SK-N-SH (cell line): ENCODE results near the gene TSC2. TPM values are rescaled to one million over a fixed set of nuclear protein-coding genes. Genes with fewer than 3 reads are reported as not detected.

Experiments used
- CTCF ChIA-PET: fragments of 300-600, 350-600 bp; formaldehyde crosslinking; extraction: SDS; loops from one replicate; lab custom pipeline; 2021; lab: Yijun Ruan, JAX
- POLR2A ChIA-PET: fragments of 350-600 bp; sonication (Branson Sonifier 250); formaldehyde crosslinking; extraction: SDS; loops from one replicate; lab custom pipeline; 2020; ENCODE audit warnings: antibody characterized with exemption, inconsistent platforms; lab: Yijun Ruan, JAX
- DNase-seq: peaks from one replicate; pipeline ENCODE4 v3.0.0; 2012
- H2AFZ ChIP-seq: fragments of 200-600 bp; sonication (generic); 2 replicates; pipeline ENCODE4 v1.8.1; 2016; ENCODE audit warnings: antibody characterized with exemption, mild to moderate bottlenecking, low read depth
- H3F3A ChIP-seq: fragments of 200-600 bp; sonication (generic); replicated peaks from 2 replicates; pipeline ENCODE3; 2016; ENCODE audit warnings: antibody characterized with exemption, mild to moderate bottlenecking; ENCODE audit not compliant: insufficient read depth
- H3K27ac ChIP-seq, 2 experiments: fragments of 200-500 bp in 1 of 2; fragments of 200-600 bp in 1 of 2; sonication (Bioruptor generic) in 1 of 2; sonication (generic), shearing (Covaris generic) in 1 of 2; 2 replicates each; pipeline versions ENCODE4 v1.5.1 to v1.6.1; 2014 to 2016; ENCODE audit warnings: low read depth in 2 of 2, inconsistent platforms in 1 of 2, low read length in 1 of 2, mild to moderate bottlenecking in 1 of 2, mixed read lengths in 1 of 2
- H3K27me3 ChIP-seq: fragments of 200-600 bp; sonication (generic), shearing (Covaris generic); 2 replicates; pipeline ENCODE4 v1.6.1; 2016; ENCODE audit warnings: mixed run types; ENCODE audit not compliant: insufficient read depth
- H3K36me3 ChIP-seq, 2 experiments: fragments of 200-500 bp in 1 of 2; fragments of 200-600 bp in 1 of 2; sonication (Bioruptor generic) in 1 of 2; sonication (generic) in 1 of 2; replicated peaks in 1 of 2; 2 replicates each; pipeline versions ENCODE3 to v1.5.1; 2014 to 2016; ENCODE audit warnings: low read length in 1 of 2, mild to moderate bottlenecking in 1 of 2; ENCODE audit not compliant: insufficient read depth in 2 of 2, control insufficient read depth in 1 of 2
- H3K4me1 ChIP-seq, 2 experiments: fragments of 200-500 bp in 1 of 2; fragments of 200-600 bp in 1 of 2; sonication (Bioruptor generic) in 1 of 2; sonication (generic), shearing (Covaris generic) in 1 of 2; 2 replicates each; pipeline versions ENCODE4 v1.5.1 to v1.6.1; 2014 to 2016; ENCODE audit warnings: low read depth in 1 of 2, low read length in 1 of 2, mixed run types in 1 of 2; ENCODE audit not compliant: insufficient read depth in 2 of 2, control insufficient read depth in 1 of 2
- H3K4me2 ChIP-seq: fragments of 200-600 bp; sonication (generic), shearing (Covaris generic); 2 replicates; pipeline ENCODE4 v1.6.1; 2017; ENCODE audit warnings: mixed run types
- H3K4me3 ChIP-seq, 2 experiments: fragments of 200-500 bp in 1 of 2; fragments of 200-600 bp in 1 of 2; sonication (Bioruptor generic) in 1 of 2; sonication (generic), shearing (Covaris generic) in 1 of 2; 2 replicates each; pipeline versions ENCODE4 v1.5.1 to v1.8.1; 2014 to 2016; ENCODE audit warnings: low read depth in 2 of 2, inconsistent platforms in 1 of 2, low read length in 1 of 2, mild to moderate bottlenecking in 1 of 2, mixed read lengths in 1 of 2, moderate library complexity in 1 of 2
- H3K79me2 ChIP-seq: fragments of 200-600 bp; sonication (generic); 2 replicates; pipeline ENCODE4 v1.8.1; 2017; ENCODE audit warnings: mild to moderate bottlenecking; ENCODE audit not compliant: insufficient read depth
- H3K9ac ChIP-seq: fragments of 200-600 bp; sonication (generic); 2 replicates; pipeline ENCODE4 v1.6.1; 2017; ENCODE audit warnings: mixed run types
- H3K9me2 ChIP-seq: fragments of 200-600 bp; sonication (generic); 2 replicates; pipeline ENCODE4 v1.6.1; 2017; ENCODE audit warnings: mixed run types
- H3K9me3 ChIP-seq: fragments of 200-600 bp; sonication (generic); 2 replicates; pipeline ENCODE4 v1.6.1; 2017; ENCODE audit warnings: mixed run types, mild to moderate bottlenecking, moderate library complexity
- H4K20me1 ChIP-seq: fragments of 200-600 bp; sonication (generic); 2 replicates; pipeline ENCODE4 v1.6.1; 2017; ENCODE audit warnings: mild to moderate bottlenecking, mixed run types; ENCODE audit not compliant: insufficient read depth
- ELF1 ChIP-seq: IDR thresholded peaks from 2 replicates; pipeline ENCODE4 v1.4.0; 2012
- EP300 ChIP-seq, 2 experiments: IDR thresholded peaks; 2 replicates each; pipeline versions ENCODE4 v1.4.0 to v1.6.1; 2012; ENCODE audit warnings: borderline replicate concordance in 1 of 2, low read depth in 1 of 2, low read length in 1 of 2
- EZH2phosphoT487 ChIP-seq: fragments of 200-600 bp; sonication (generic); IDR thresholded peaks from 2 replicates; pipeline ENCODE4 v1.6.1; 2017; ENCODE audit warnings: low read depth, mixed run types, mild to moderate bottlenecking, antibody characterized with exemption, moderate library complexity, borderline replicate concordance
- FOXJ3 ChIP-seq: sonication (generic); formaldehyde crosslinking; IDR thresholded peaks from 2 replicates; pipeline ENCODE4 v1.5.1; 2020; ENCODE audit warnings: mild to moderate bottlenecking, missing genetic modification reagents
- GATA2 ChIP-seq: sonication (generic); formaldehyde crosslinking; IDR thresholded peaks from 2 replicates; pipeline ENCODE4 v1.5.0; 2020; ENCODE audit warnings: mild to moderate bottlenecking, missing genetic modification reagents
- MEF2A ChIP-seq: IDR thresholded peaks from 2 replicates; pipeline ENCODE4 v1.4.0; 2012; ENCODE audit warnings: low read depth, borderline replicate concordance
- NFIC ChIP-seq: IDR thresholded peaks from 2 replicates; pipeline ENCODE4 v1.4.0; 2012; ENCODE audit warnings: borderline replicate concordance
- POLR2AphosphoS5 ChIP-seq: IDR thresholded peaks from 2 replicates; pipeline ENCODE4 v1.6.1; 2012; ENCODE audit warnings: low read depth, low read length
- RCOR1 ChIP-seq: fragments of 150-350 bp; IDR thresholded peaks from 2 replicates; pipeline ENCODE4 v1.6.1; 2017; ENCODE audit warnings: antibody characterized with exemption, low read length
- RFX5 ChIP-seq: IDR thresholded peaks from 2 replicates; pipeline ENCODE4 v1.6.1; 2012; ENCODE audit warnings: mild to moderate bottlenecking, improper control_type of control experiment, low read length
- RXRA ChIP-seq: IDR thresholded peaks from 2 replicates; pipeline ENCODE4 v1.4.0; 2012; ENCODE audit warnings: low read depth, mild to moderate bottlenecking, borderline replicate concordance
- SIN3A ChIP-seq: IDR thresholded peaks from 2 replicates; pipeline ENCODE4 v1.6.1; 2012; ENCODE audit warnings: low read depth, mild to moderate bottlenecking, low read length, moderate library complexity, borderline replicate concordance
- SMC3 ChIP-seq: IDR thresholded peaks from 2 replicates; pipeline ENCODE4 v1.6.1; 2012; ENCODE audit warnings: low read depth, low read length, improper control_type of control experiment
- TEAD4 ChIP-seq: IDR thresholded peaks from 2 replicates; pipeline ENCODE4 v1.4.0; 2012; ENCODE audit warnings: mild to moderate bottlenecking, borderline replicate concordance; ENCODE audit not compliant: insufficient read depth
- WGBS: methylation state at CpG from one replicate; pipeline ENCODE4 v1.1.6; 2017; ENCODE audit warnings: low lambda C conversion rate; 5-methylcytosine and 5-hydroxymethylcytosine counted together
- polyA plus RNA-seq, 3 experiments: library from polyadenylated mRNA; depleted of rRNA; stranded (reverse); fragments of >200 nt; gene quantifications; 2 replicates each; pipeline ENCODE4 v1.2.3, GENCODE V29; 2012
- TF ChIP-seq, protein P1 (sequence below): IDR thresholded peaks from 2 replicates; pipeline ENCODE4 v1.6.1; 2012; ENCODE audit warnings: mild to moderate bottlenecking, low read depth, low read length, moderate library complexity
- TF ChIP-seq, protein P2 (sequence below): fragments of 150-350 bp; IDR thresholded peaks from 2 replicates; pipeline ENCODE4 v1.6.1; 2017; ENCODE audit warnings: antibody characterized with exemption, low read length, low read depth, borderline replicate concordance
- TF ChIP-seq, protein P3 (sequence below): IDR thresholded peaks from 2 replicates; pipeline ENCODE4 v1.4.0; 2012; ENCODE audit warnings: low read depth, borderline replicate concordance

Gene TSC2
- polyA plus RNA-seq, 1 of the 3 experiments (the other 2 are of a cell fraction), result 96.1 TPM

DNA sequence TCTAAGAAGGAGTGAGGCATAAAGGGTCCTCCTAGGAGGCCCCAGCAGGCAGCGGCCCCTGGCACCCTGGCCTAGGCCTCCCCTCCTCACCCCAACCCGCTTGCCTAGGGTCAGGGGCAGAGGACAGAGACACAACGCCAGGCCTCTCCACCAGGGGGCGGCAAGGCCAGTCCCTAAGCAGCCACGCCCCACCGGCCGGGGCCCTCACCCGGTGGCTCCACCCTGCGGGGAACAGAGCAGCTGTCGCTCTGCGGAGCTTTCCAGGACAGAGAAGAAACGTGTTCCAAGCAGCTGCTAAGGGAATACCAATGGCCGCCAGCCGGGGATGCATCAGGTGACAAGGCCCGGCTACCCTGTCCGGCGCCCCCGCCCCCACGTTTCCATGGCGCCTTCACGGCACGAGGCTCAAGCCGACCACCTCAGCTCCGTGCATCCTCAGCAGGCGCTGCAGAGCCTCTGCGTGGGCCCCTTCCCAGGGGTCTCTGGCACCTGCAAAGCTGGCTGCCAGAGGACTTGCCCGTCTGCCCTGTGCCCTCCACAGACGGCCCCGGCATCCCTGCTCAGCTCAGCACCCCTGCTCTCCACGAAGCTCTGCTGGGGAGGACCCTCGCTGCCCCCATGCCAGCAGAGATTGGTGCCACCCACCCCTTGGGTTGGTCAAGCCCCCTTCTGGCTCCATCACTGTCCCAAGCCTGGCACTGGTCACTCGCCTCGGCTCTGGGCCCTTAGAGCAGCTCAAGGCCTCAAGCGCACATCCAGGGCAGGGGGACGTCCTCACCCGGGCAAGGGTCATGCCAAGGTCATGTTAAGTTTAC, 43.8 kb upstream of the TSC2 start (continued):
- TF ChIP-seq SMC3, result peak; percentile 61
- TF ChIP-seq NFIC, result no peak
- no peak for TF ChIP-seq GATA2 (CRISPR knock-in tag)
- TF ChIP-seq RCOR1, result no peak
- TF ChIP-seq EZH2phosphoT487, result no peak
- no peak for TF ChIP-seq ELF1
- TF ChIP-seq, protein P1, sequence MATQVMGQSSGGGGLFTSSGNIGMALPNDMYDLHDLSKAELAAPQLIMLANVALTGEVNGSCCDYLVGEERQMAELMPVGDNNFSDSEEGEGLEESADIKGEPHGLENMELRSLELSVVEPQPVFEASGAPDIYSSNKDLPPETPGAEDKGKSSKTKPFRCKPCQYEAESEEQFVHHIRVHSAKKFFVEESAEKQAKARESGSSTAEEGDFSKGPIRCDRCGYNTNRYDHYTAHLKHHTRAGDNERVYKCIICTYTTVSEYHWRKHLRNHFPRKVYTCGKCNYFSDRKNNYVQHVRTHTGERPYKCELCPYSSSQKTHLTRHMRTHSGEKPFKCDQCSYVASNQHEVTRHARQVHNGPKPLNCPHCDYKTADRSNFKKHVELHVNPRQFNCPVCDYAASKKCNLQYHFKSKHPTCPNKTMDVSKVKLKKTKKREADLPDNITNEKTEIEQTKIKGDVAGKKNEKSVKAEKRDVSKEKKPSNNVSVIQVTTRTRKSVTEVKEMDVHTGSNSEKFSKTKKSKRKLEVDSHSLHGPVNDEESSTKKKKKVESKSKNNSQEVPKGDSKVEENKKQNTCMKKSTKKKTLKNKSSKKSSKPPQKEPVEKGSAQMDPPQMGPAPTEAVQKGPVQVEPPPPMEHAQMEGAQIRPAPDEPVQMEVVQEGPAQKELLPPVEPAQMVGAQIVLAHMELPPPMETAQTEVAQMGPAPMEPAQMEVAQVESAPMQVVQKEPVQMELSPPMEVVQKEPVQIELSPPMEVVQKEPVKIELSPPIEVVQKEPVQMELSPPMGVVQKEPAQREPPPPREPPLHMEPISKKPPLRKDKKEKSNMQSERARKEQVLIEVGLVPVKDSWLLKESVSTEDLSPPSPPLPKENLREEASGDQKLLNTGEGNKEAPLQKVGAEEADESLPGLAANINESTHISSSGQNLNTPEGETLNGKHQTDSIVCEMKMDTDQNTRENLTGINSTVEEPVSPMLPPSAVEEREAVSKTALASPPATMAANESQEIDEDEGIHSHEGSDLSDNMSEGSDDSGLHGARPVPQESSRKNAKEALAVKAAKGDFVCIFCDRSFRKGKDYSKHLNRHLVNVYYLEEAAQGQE, result no peak
- TF ChIP-seq MEF2A, result no peak
- TF ChIP-seq RXRA, result no peak

DNA sequence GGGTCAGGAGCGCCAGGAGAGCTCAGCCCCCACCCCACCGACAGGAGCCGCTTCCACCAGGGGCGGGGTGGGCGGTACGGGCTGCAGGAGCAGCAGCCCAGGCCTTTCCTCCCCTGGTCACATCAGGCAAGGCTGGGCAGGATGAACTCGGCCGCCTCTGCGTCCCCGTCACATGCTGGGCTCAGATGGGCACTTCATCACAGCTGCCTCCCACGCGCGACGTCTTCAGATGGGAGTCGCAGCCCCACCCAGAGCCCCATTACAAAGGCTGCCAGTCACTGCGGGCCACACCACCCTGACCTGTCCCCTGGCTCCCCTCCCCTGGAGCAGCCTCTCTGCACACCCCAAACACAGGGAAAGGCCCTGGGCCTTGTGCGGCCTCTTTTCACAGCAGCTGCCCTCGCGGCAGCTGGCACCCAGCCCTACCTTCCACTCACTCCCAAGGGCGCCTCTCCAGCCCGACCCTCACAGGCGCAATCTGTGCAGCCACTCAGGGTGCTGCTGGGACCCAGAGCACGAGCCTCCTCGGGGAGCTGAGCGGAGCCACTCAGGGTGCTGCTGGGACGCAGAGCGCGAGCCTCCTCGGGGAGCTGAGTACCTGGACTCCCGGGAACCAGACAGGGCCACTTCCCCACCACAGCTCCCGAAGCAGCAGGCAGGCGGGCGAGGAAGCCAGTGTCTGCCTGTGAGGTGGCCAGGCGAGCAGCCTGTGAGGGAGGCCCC, 42.8 kb upstream of the TSC2 start:
- peaks cover 24 to 54% of the 10 kb centered on the region in 2 experiments; a peak in 3 of 4 replicates for H3K4me1 ChIP-seq
- TF ChIP-seq EP300 (IDR thresholded peaks at IDR 0.05; ENCODE audit: borderline replicate concordance in 1 of 2, low read depth in 1 of 2, low read length in 1 of 2) (no peak), SMC3 (no peak), POLR2AphosphoS5 (no peak), SIN3A (no peak), TEAD4 (no peak), FOXJ3 (no peak), RFX5 (no peak)
- TF ChIP-seq, protein P2, sequence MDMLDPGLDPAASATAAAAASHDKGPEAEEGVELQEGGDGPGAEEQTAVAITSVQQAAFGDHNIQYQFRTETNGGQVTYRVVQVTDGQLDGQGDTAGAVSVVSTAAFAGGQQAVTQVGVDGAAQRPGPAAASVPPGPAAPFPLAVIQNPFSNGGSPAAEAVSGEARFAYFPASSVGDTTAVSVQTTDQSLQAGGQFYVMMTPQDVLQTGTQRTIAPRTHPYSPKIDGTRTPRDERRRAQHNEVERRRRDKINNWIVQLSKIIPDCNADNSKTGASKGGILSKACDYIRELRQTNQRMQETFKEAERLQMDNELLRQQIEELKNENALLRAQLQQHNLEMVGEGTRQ, result no peak
- TF ChIP-seq, protein P3, sequence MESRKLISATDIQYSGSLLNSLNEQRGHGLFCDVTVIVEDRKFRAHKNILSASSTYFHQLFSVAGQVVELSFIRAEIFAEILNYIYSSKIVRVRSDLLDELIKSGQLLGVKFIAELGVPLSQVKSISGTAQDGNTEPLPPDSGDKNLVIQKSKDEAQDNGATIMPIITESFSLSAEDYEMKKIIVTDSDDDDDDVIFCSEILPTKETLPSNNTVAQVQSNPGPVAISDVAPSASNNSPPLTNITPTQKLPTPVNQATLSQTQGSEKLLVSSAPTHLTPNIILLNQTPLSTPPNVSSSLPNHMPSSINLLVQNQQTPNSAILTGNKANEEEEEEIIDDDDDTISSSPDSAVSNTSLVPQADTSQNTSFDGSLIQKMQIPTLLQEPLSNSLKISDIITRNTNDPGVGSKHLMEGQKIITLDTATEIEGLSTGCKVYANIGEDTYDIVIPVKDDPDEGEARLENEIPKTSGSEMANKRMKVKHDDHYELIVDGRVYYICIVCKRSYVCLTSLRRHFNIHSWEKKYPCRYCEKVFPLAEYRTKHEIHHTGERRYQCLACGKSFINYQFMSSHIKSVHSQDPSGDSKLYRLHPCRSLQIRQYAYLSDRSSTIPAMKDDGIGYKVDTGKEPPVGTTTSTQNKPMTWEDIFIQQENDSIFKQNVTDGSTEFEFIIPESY, result no peak
- H3K79me2 ChIP-seq, result peaks cover 78% of the 10 kb centered on the region
- ChIA-PET CTCF (interaction anchor here (1.1 to 4.1 kb wide), 14 partner anchors 8 to 149 kb away, joined by 4 to 108 read pairs (median 17); partner anchors contain the start of genes GFER, NOXO1, NTHL1 and SYNGR3), POLR2A (interaction anchor here (0.9 to 1.2 kb wide), 4 partner anchors 19 to 146 kb away, joined by 4 to 11 read pairs (median 4); partner anchors contain the start of gene RPS2)
- no peak overlapping the region for H3K4me3 ChIP-seq
- H3K4me2 ChIP-seq, result no peak overlapping the region; the same call in 1 of the 2 replicates
- H3K9me3 ChIP-seq, result no peaks in the 10 kb centered on the region
- H3K27me3 ChIP-seq, result no peaks in the 10 kb centered on the region
- DNase-seq, result no peak
- peaks cover 9% of the 10 kb centered on the region for H3F3A ChIP-seq
- H2AFZ ChIP-seq, result no peak overlapping the region
- peak overlapping the region in 1 of 2 experiments; percentile 48; a peak in 1 of 4 replicates for H3K27ac ChIP-seq
- no peaks in the 10 kb centered on the region for H3K9me2 ChIP-seq
- peaks cover 3 to 40% of the 10 kb centered on the region in 2 experiments for H3K36me3 ChIP-seq
- no peak overlapping the region for H3K9ac ChIP-seq
- 93% methylated on average over 20 of the region's 34 CpGs for WGBS
- peaks cover 73% of the 10 kb centered on the region for H4K20me1 ChIP-seq
